GM11168 (cell line): ENCODE results near the gene ITLN1.

Experiments
- in situ Hi-C: fragments of 300-500 bp; cut with MboI; formaldehyde crosslinking; loops from one replicate; pipeline ENCODE4 v1.12.0; 2022; ENCODE audit warnings: low sequenced_read_pairs; ENCODE audit not compliant: unreplicated experiment

The ITLN1 gene

GRCh38 chr1:160829766-160830165 is 55.2 kb downstream of the ITLN1 start:
- in situ Hi-C loops = loop anchor here (5.0 kb wide), 3 partner anchors 52 to 123 kb away; partner anchors contain the start of gene ITLN2

DNA sequence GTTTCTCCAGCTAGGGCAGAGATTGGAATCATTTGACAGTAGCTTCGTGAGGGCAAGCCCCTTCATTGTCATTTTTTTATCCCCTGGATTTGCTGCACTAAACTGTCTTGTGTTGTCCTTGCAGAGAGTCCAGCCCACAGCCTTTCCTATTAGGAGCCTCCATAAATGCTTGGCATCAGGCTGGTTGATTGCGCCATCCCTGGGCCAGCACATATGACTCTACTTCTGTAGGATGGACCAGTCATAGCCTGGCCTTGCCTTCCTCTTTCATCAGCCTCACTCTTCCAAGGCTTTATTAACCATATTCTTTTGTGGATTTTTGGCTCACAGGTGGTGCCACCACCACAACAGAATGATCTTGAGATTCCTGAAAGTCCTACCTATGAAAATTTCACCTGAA is 57.6 kb downstream of the ITLN1 start:
- in situ Hi-C loops = loop anchor here (5.0 kb wide), 3 partner anchors 50 to 125 kb away; partner anchors contain the start of gene ITLN2

DNA sequence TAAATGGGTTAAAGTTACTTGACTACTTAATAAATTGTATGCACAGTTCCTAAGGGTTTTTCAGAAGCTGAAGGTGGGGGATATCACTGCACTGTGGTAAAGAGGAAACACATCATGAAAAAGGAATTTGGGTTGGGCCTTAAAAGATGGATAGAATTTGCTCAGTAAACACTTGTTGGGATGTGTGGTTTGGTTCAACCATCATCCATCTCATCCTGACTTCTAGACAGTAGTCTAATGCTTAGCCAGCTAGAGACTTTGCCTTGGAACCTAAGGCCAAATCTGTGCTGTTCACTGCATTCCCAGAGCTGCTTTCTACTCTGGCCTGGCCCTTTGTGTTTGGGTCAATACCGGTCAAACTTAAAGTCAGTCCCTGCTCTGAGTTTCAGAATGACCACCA is 58.4 kb downstream of the ITLN1 start:
- in situ Hi-C loops = loop anchor here (5.0 kb wide), 3 partner anchors 49 to 126 kb away; partner anchors contain the start of gene ITLN2
